HepG2 (cell line): ENCODE data around the gene MTUS2. TPM values are rescaled to one million over a fixed set of nuclear protein-coding genes. Genes with fewer than 3 reads are reported as not detected.

Experiments used
- ATAC-seq: fragments of 200-7000 bp; cut with Tn5 transposase; 3 replicates; pipeline ENCODE4 v1.9.1; 2020; ENCODE audit warnings: mild to moderate bottlenecking, moderate library complexity
- BruUV-seq: library from RNA; stranded (reverse); fragments of 400-500 nt; replicated peaks from 2 replicates; lab custom pipeline; 2021; lab: Mats Ljungman, UMichigan
- CTCF ChIA-PET: fragments of 300-600 bp; formaldehyde crosslinking; extraction: SDS; loops from one replicate; lab custom pipeline; 2021; ENCODE audit warnings: low total read pairs, inconsistent platforms, low intra/inter-chr PET ratio; lab: Yijun Ruan, JAX
- POLR2A ChIA-PET: fragments of 350-600 bp; sonication (Branson Sonifier 250); formaldehyde crosslinking; loops from one replicate; lab custom pipeline; 2020; ENCODE audit warnings: antibody characterized with exemption, inconsistent platforms; lab: Yijun Ruan, JAX
- DNase-seq: peaks from one replicate; pipeline ENCODE4 v3.0.0-alpha.2; 2015; ENCODE audit warnings: low spot score
- FAIRE-seq: peaks from 3 replicates; lab custom pipeline; 2011; peaks lifted over from hg19 to GRCh38; lab: Jason Lieb, UNC
- H2AFZ ChIP-seq: one replicate; pipeline ENCODE4 v1.6.1; 2011; ENCODE audit warnings: low read length, inconsistent platforms
- H3K27ac ChIP-seq: fragments of 300-600 bp; 3 replicates; pipeline ENCODE4 v1.8.0; 2011; ENCODE audit warnings: mixed run types, mild to moderate bottlenecking, mixed read lengths, low read length, inconsistent platforms; ENCODE audit not compliant: insufficient read depth; ENCODE audit errors: extremely low read length
- H3K27me3 ChIP-seq, 2 experiments: fragments of 200-600 bp in 1 of 2; 2 replicates in 1 of 2; 3 replicates in 1 of 2; pipeline versions ENCODE4 v1.6.0 to v1.8.0; 2011; ENCODE audit warnings: low read length in 2 of 2, mild to moderate bottlenecking in 2 of 2, moderate library complexity in 2 of 2, inconsistent platforms in 1 of 2; ENCODE audit not compliant: insufficient read depth in 2 of 2, control insufficient read depth in 1 of 2
- H3K36me3 ChIP-seq, 2 experiments: fragments of 200-600 bp in 1 of 2; replicated peaks in 1 of 2; 2 replicates in 1 of 2; 3 replicates in 1 of 2; pipeline versions ENCODE4 v1.5.1 to v1.8.0; 2011; ENCODE audit warnings: low read length in 2 of 2, inconsistent platforms in 1 of 2; ENCODE audit not compliant: insufficient read depth in 2 of 2, control insufficient read depth in 1 of 2
- H3K4me1 ChIP-seq: 2 replicates; pipeline ENCODE4 v1.5.1; 2012; ENCODE audit warnings: low read length, inconsistent platforms; ENCODE audit not compliant: insufficient read depth
- H3K4me2 ChIP-seq: 2 replicates; pipeline ENCODE4 v1.6.0; 2011; ENCODE audit warnings: low read depth, low read length, inconsistent platforms
- H3K4me3 ChIP-seq, 3 experiments: fragments of 200-600 bp in 1 of 3; sonication (generic), shearing (Covaris generic) in 1 of 3; replicated peaks in 1 of 3; 2 replicates each; pipeline ENCODE4 v1.5.1; 2011 to 2016; ENCODE audit warnings: low read length in 3 of 3, inconsistent platforms in 2 of 3, low read depth in 2 of 3, mild to moderate bottlenecking in 2 of 3, control low read depth in 1 of 3, mixed read lengths in 1 of 3; ENCODE audit not compliant: insufficient read depth in 1 of 3
- H3K79me2 ChIP-seq: one replicate; pipeline ENCODE4 v1.6.1; 2011; ENCODE audit warnings: low read length, inconsistent platforms; ENCODE audit not compliant: insufficient read depth
- H3K9ac ChIP-seq: 2 replicates; pipeline ENCODE4 v1.6.0; 2011; ENCODE audit warnings: mild to moderate bottlenecking, low read depth, low read length, inconsistent platforms; ENCODE audit not compliant: insufficient read depth
- H3K9me3 ChIP-seq: 2 replicates; pipeline ENCODE4 v1.5.1; 2012; ENCODE audit warnings: mild to moderate bottlenecking, low read length
- H4K20me1 ChIP-seq: 2 replicates; pipeline ENCODE4 v1.6.0; 2011; ENCODE audit warnings: inconsistent platforms, mild to moderate bottlenecking, low read length, moderate library complexity; ENCODE audit not compliant: insufficient read depth
- MTA1 ChIP-seq: sonication (generic); formaldehyde crosslinking; IDR thresholded peaks from 2 replicates; pipeline ENCODE4 v1.4.0; 2020; ENCODE audit warnings: missing genetic modification reagents, mild to moderate bottlenecking, borderline replicate concordance
- MTA3 ChIP-seq: sonication (generic); formaldehyde crosslinking; IDR thresholded peaks from 2 replicates; pipeline ENCODE4 v1.4.0; 2020; ENCODE audit warnings: missing genetic modification reagents
- NFE2L2 ChIP-seq: fragments of 150-350 bp; IDR thresholded peaks from 2 replicates; pipeline ENCODE4 v1.6.1; 2014; ENCODE audit warnings: low read length
- PAF1 ChIP-seq: IDR thresholded peaks from 2 replicates; pipeline ENCODE4 v1.6.1; 2016; ENCODE audit warnings: missing genetic modification reagents, missing compliant biosample characterization
- PCBP2 ChIP-seq: fragments of 200-400 bp; formaldehyde crosslinking; optimal IDR thresholded peaks from 2 replicates; pipeline ENCODE3; 2018; ENCODE audit warnings: low read length, low read depth; ENCODE audit not compliant: poor library complexity, severe bottlenecking
- PITX1 ChIP-seq: sonication (generic); formaldehyde crosslinking; IDR thresholded peaks from 2 replicates; pipeline ENCODE4 v1.5.1; 2020; ENCODE audit warnings: mild to moderate bottlenecking, missing genetic modification reagents
- POLR2AphosphoS2 ChIP-seq: IDR thresholded peaks from 2 replicates; pipeline ENCODE4 v1.6.1; 2011; ENCODE audit warnings: low read depth, low read length, improper control_type of control experiment
- RCOR2 ChIP-seq: IDR thresholded peaks from 2 replicates; pipeline ENCODE4 v1.6.1; 2016; ENCODE audit warnings: missing biosample characterization, missing genetic modification reagents
- ZNF484 ChIP-seq: sonication (generic); formaldehyde crosslinking; IDR thresholded peaks from 2 replicates; pipeline ENCODE4 v1.5.1; 2020; ENCODE audit warnings: mild to moderate bottlenecking, low read depth, missing genetic modification reagents, borderline replicate concordance
- ZNF503 ChIP-seq: sonication (generic); formaldehyde crosslinking; IDR thresholded peaks from 2 replicates; pipeline ENCODE4 v1.4.0; 2020; ENCODE audit warnings: missing genetic modification reagents
- ZNF839 ChIP-seq: sonication (generic); formaldehyde crosslinking; IDR thresholded peaks from 2 replicates; pipeline ENCODE4 v1.4.0; 2020; ENCODE audit warnings: missing genetic modification reagents, mild to moderate bottlenecking, borderline replicate concordance
- WGBS: methylation state at CpG from one replicate; pipeline ENCODE4 v1.1.6; 2017; ENCODE audit warnings: low lambda C conversion rate; 5-methylcytosine and 5-hydroxymethylcytosine counted together
- in situ Hi-C: cut with HindIII; loops from 2 replicates; pipeline ENCODE4 v1.10.0; 2017; ENCODE audit warnings: low pct_unique_long_range_greater_than_20kb; ENCODE audit not compliant: extremely low pct_ligation_motif_present
- intact Hi-C: fragments of 100-400 bp; cut with micrococcal nuclease; formaldehyde crosslinking; loops from one replicate; pipeline ENCODE4 v1.10.0; 2022; ENCODE audit not compliant: unreplicated experiment
- polyA plus RNA-seq, 8 experiments: library from polyadenylated mRNA; depleted of rRNA in 3 of 8; stranded (reverse) in 7 of 8; unstranded in 1 of 8; fragments of >200 nt; fragmentation: Illumina TruSeq in 4 of 8; extraction: Trizol in 4 of 8; gene quantifications; 2 replicates each; pipeline versions ENCODE4 v1.2.1 to v1.2.3, GENCODE V29; 2011 to 2016; ENCODE audit warnings: low read depth in 4 of 8, missing spikeins in 1 of 8, mixed read lengths in 1 of 8; ENCODE audit not compliant: insufficient read depth in 1 of 8
- total RNA-seq, 5 experiments: library from RNA; depleted of rRNA; stranded (reverse); fragments of >200 nt; fragmentation: Illumina TruSeq; extraction: Trizol; gene quantifications; 2 replicates each; pipeline ENCODE4 v1.2.3, GENCODE V29; 2016; ENCODE audit warnings: low read depth in 1 of 5
- TF ChIP-seq, protein P1 (sequence below): sonication (generic); formaldehyde crosslinking; IDR thresholded peaks from 2 replicates; pipeline ENCODE4 v1.4.0; 2020; ENCODE audit warnings: missing genetic modification reagents
- TF ChIP-seq, protein P2 (sequence below): sonication (generic); formaldehyde crosslinking; IDR thresholded peaks from 2 replicates; pipeline ENCODE4 v1.9.0; 2022; ENCODE audit warnings: missing genetic modification reagents, mild to moderate bottlenecking, borderline replicate concordance
- TF ChIP-seq, protein P3 (sequence below): sonication (generic); formaldehyde crosslinking; IDR thresholded peaks from 2 replicates; pipeline ENCODE4 v1.4.0; 2020; ENCODE audit warnings: mild to moderate bottlenecking, missing genetic modification reagents

The MTUS2 gene
- total and polyA plus RNA-seq, 2 of the 13 experiments (the other 11 are each of a cell fraction or from before 2014, with no cell fraction given), result not detected

- TF ChIP-seq ZNF839, result no peak
- no peak for TF ChIP-seq ZNF484 (CRISPR knock-in tag)
- no peak for TF ChIP-seq POLR2AphosphoS2
- TF ChIP-seq, protein P1, sequence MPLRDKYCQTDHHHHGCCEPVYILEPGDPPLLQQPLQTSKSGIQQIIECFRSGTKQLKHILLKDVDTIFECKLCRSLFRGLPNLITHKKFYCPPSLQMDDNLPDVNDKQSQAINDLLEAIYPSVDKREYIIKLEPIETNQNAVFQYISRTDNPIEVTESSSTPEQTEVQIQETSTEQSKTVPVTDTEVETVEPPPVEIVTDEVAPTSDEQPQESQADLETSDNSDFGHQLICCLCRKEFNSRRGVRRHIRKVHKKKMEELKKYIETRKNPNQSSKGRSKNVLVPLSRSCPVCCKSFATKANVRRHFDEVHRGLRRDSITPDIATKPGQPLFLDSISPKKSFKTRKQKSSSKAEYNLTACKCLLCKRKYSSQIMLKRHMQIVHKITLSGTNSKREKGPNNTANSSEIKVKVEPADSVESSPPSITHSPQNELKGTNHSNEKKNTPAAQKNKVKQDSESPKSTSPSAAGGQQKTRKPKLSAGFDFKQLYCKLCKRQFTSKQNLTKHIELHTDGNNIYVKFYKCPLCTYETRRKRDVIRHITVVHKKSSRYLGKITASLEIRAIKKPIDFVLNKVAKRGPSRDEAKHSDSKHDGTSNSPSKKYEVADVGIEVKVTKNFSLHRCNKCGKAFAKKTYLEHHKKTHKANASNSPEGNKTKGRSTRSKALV, result no peak
- no peak for TF ChIP-seq PITX1 (CRISPR knock-in tag)
Measured at GRCh38 chr13:29137995-29138394, 317.9 kb downstream of the MTUS2 start (continued).

- Histone ChIP-seq H3K4me1 (no peaks in the 10 kb centered on the region), H3K27me3 (no peaks in the 10 kb centered on the region), H3K4me2 (no peak overlapping the region), H2AFZ (no peak overlapping the region), H3K9ac (no peak overlapping the region), H3K79me2 (no peaks in the 10 kb centered on the region), H3K36me3 (no peaks in the 10 kb centered on the region), H3K9me3 (peaks cover 84% of the 10 kb centered on the region), H3K4me3 (no peak overlapping the region), H4K20me1 (no peaks in the 10 kb centered on the region), H3K27ac (no peak overlapping the region)
- BruUV-seq, result no TSS peak
- DNase-seq (no peak), ATAC-seq (no peak), FAIRE-seq (no peak)
- ChIA-PET CTCF (no interaction called here), POLR2A (no interaction called here)
- intact Hi-C loops (no loop called here), in situ Hi-C loops (no loop called here)
- WGBS, result 0% methylated on average over 3 of the region's 4 CpGs
- no peak for TF ChIP-seq MTA3 (CRISPR knock-in tag)
- TF ChIP-seq PCBP2, result no peak
- no peak for TF ChIP-seq ZNF503 (CRISPR knock-in tag)
- TF ChIP-seq, protein P2, sequence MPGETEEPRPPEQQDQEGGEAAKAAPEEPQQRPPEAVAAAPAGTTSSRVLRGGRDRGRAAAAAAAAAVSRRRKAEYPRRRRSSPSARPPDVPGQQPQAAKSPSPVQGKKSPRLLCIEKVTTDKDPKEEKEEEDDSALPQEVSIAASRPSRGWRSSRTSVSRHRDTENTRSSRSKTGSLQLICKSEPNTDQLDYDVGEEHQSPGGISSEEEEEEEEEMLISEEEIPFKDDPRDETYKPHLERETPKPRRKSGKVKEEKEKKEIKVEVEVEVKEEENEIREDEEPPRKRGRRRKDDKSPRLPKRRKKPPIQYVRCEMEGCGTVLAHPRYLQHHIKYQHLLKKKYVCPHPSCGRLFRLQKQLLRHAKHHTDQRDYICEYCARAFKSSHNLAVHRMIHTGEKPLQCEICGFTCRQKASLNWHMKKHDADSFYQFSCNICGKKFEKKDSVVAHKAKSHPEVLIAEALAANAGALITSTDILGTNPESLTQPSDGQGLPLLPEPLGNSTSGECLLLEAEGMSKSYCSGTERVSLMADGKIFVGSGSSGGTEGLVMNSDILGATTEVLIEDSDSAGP (CRISPR knock-in tag), result no peak
- TF ChIP-seq, protein P3, sequence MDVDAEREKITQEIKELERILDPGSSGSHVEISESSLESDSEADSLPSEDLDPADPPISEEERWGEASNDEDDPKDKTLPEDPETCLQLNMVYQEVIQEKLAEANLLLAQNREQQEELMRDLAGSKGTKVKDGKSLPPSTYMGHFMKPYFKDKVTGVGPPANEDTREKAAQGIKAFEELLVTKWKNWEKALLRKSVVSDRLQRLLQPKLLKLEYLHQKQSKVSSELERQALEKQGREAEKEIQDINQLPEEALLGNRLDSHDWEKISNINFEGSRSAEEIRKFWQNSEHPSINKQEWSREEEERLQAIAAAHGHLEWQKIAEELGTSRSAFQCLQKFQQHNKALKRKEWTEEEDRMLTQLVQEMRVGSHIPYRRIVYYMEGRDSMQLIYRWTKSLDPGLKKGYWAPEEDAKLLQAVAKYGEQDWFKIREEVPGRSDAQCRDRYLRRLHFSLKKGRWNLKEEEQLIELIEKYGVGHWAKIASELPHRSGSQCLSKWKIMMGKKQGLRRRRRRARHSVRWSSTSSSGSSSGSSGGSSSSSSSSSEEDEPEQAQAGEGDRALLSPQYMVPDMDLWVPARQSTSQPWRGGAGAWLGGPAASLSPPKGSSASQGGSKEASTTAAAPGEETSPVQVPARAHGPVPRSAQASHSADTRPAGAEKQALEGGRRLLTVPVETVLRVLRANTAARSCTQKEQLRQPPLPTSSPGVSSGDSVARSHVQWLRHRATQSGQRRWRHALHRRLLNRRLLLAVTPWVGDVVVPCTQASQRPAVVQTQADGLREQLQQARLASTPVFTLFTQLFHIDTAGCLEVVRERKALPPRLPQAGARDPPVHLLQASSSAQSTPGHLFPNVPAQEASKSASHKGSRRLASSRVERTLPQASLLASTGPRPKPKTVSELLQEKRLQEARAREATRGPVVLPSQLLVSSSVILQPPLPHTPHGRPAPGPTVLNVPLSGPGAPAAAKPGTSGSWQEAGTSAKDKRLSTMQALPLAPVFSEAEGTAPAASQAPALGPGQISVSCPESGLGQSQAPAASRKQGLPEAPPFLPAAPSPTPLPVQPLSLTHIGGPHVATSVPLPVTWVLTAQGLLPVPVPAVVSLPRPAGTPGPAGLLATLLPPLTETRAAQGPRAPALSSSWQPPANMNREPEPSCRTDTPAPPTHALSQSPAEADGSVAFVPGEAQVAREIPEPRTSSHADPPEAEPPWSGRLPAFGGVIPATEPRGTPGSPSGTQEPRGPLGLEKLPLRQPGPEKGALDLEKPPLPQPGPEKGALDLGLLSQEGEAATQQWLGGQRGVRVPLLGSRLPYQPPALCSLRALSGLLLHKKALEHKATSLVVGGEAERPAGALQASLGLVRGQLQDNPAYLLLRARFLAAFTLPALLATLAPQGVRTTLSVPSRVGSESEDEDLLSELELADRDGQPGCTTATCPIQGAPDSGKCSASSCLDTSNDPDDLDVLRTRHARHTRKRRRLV (CRISPR knock-in tag), result no peak
- TF ChIP-seq NFE2L2, result no peak
- no peak for TF ChIP-seq RCOR2 (CRISPR knock-in tag)
- no peak for TF ChIP-seq MTA1 (CRISPR knock-in tag)
- no peak for TF ChIP-seq PAF1
Measured at GRCh38 chr13:29140277-29140676, 320.1 kb downstream of the MTUS2 start.
